Lung (tissue), 12 donors: ENCODE results near the gene AUTS2. TPM values are rescaled to one million over a fixed set of nuclear protein-coding genes. Genes with fewer than 3 reads are reported as not detected.

ENCODE experiments used
- ATAC-seq: fragments of 200-7000 bp; cut with Tn5 transposase; one replicate; pipeline ENCODE4 v1.9.1; 2020; ENCODE audit warnings: moderate number of reproducible peaks; ENCODE audit not compliant: insufficient read depth, low FRiP score
- DNase-seq, 3 donors: peaks; one replicate each; pipeline ENCODE4 v3.0.0-alpha.2; 2013 to 2017
- H3K27ac ChIP-seq, 2 donors: one replicate each; pipeline ENCODE4 v1.5.1; 2013; ENCODE audit warnings: mild to moderate bottlenecking in 2 of 2, moderate library complexity in 2 of 2, control low read depth in 1 of 2, inconsistent platforms in 1 of 2, low read depth in 1 of 2, low read length in 1 of 2
- H3K27me3 ChIP-seq, 3 donors: one replicate each; pipeline ENCODE4 v1.5.1; 2013; ENCODE audit warnings: low read length in 2 of 3; ENCODE audit not compliant: control insufficient read depth in 3 of 3, insufficient read depth in 3 of 3
- H3K36me3 ChIP-seq, 4 donors: one replicate each; pipeline ENCODE4 v1.5.1; 2013; ENCODE audit warnings: low read length in 4 of 4, mild to moderate bottlenecking in 1 of 4, moderate library complexity in 1 of 4; ENCODE audit not compliant: control insufficient read depth in 4 of 4, insufficient read depth in 4 of 4
- H3K4me1 ChIP-seq, 5 donors: one replicate each; pipeline ENCODE4 v1.5.1; 2013; ENCODE audit warnings: low read length in 5 of 5, mild to moderate bottlenecking in 2 of 5, moderate library complexity in 1 of 5; ENCODE audit not compliant: control insufficient read depth in 5 of 5, insufficient read depth in 5 of 5
- H3K4me3 ChIP-seq: one replicate; pipeline ENCODE4 v1.5.1; 2013; ENCODE audit warnings: mild to moderate bottlenecking, control low read depth, moderate library complexity
- H3K9ac ChIP-seq, 2 donors: one replicate each; pipeline ENCODE4 v1.5.1; 2013; ENCODE audit warnings: low read length in 2 of 2, control low read depth in 1 of 2; ENCODE audit not compliant: insufficient read depth in 1 of 2
- H3K9me3 ChIP-seq, 4 donors: one replicate each; pipeline ENCODE4 v1.5.1; 2013; ENCODE audit warnings: low read length in 3 of 4, mild to moderate bottlenecking in 1 of 4, moderate library complexity in 1 of 4; ENCODE audit not compliant: control insufficient read depth in 4 of 4, insufficient read depth in 3 of 4
- WGBS, 2 donors: extraction: QIAGEN DNeasy Blood & Tissue Kit; methylation state at CpG; one replicate each; pipeline ENCODE4 v1.1.7; 2013; 5-methylcytosine and 5-hydroxymethylcytosine counted together
- polyA plus RNA-seq, 2 donors: library from polyadenylated mRNA; stranded (reverse); fragments of 200-250 nt; gene quantifications; one replicate each; pipeline ENCODE4 v1.2.1, GENCODE V29; 2013
- total RNA-seq, 2 donors: library from RNA; depleted of rRNA in 1 of 2; stranded (reverse); fragments of >200 nt in 1 of 2; gene quantifications; one replicate each; pipeline ENCODE4 v1.2.1, GENCODE V29; 2014 to 2021
- TF ChIP-seq, protein P1 (sequence below): IDR thresholded peaks from 2 replicates; pipeline ENCODE4 v1.5.1; 2012; ENCODE audit warnings: mild to moderate bottlenecking; ENCODE audit errors: control extremely low read depth, extremely low read depth
- donor health status: control.
- donor health status: control.
- donor health status: Bipolar disorder and iron deficiency.
- donor health status: healthy.
- donor health status: DM: yes; HTN: yes; CAD: no.

Gene AUTS2
- total and polyA plus RNA-seq, 4 donors, result 11.8 to 115 (median 40.6) TPM

DNA sequence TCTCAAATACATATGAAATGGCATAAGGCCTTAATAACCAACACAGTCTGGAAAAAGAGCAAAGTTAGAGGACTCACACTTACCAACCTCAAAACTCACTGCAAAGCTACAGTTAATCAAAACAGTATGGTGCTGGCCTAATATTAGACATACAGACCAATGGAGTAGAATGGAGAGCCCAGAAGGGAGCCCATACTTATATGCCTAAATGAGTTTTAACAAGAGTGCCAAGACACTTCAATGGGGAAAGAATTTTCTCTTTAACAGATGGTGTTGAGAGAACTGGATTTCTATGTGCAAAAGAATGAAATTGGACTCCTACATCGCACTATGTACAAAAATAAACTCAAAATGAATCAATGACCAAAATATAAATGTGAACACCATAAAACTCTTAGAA, 522.6 kb downstream of the AUTS2 start:
- 98 to 100% methylated on average over 1 of the region's 1 CpG for WGBS, 2 donors
- H3K4me1 ChIP-seq, result no peaks in the 10 kb centered on the region
- no peak overlapping the region for H3K4me3 ChIP-seq
- no peaks in the 10 kb centered on the region for H3K27me3 ChIP-seq
- TF ChIP-seq, protein P1, sequence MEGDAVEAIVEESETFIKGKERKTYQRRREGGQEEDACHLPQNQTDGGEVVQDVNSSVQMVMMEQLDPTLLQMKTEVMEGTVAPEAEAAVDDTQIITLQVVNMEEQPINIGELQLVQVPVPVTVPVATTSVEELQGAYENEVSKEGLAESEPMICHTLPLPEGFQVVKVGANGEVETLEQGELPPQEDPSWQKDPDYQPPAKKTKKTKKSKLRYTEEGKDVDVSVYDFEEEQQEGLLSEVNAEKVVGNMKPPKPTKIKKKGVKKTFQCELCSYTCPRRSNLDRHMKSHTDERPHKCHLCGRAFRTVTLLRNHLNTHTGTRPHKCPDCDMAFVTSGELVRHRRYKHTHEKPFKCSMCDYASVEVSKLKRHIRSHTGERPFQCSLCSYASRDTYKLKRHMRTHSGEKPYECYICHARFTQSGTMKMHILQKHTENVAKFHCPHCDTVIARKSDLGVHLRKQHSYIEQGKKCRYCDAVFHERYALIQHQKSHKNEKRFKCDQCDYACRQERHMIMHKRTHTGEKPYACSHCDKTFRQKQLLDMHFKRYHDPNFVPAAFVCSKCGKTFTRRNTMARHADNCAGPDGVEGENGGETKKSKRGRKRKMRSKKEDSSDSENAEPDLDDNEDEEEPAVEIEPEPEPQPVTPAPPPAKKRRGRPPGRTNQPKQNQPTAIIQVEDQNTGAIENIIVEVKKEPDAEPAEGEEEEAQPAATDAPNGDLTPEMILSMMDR, result no peak
- DNase-seq (no peak), ATAC-seq (no peak)
- H3K9ac ChIP-seq, result no peak overlapping the region
- no peak overlapping the region for H3K27ac ChIP-seq
- H3K36me3 ChIP-seq, result peaks cover 0 to 5% (median 1%) of the 10 kb centered on the region in 4 donors
- H3K9me3 ChIP-seq, result peaks cover 0 to 6% (median 4%) of the 10 kb centered on the region in 4 donors

DNA sequence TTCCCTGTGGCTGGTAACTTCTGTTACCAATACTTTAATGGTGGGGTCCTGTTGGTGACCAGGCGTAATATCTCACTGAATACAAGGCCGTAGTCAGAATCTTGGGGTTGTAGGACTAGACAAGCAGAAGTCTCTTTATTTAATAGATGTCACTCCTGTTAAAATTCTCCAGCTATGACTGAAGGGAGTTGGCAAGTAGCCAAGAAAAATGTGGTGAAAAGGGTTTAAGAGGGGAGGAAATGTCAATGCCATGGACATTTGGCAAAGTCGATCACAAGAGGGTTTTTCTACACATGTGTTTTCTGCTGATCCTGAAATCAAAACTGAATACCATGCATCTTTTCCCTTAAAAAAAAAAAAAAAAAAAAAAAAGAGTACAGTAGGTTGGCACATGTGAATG, 533.5 kb downstream of the AUTS2 start:
- ATAC-seq (no peak), DNase-seq (no peak)
- Histone ChIP-seq H3K4me1 (peaks cover 0 to 20% (median 2%) of the 10 kb centered on the region in 5 donors), H3K36me3 (no peaks in the 10 kb centered on the region), H3K27ac (no peak overlapping the region), H3K9ac (no peak overlapping the region), H3K4me3 (no peak overlapping the region), H3K9me3 (no peaks in the 10 kb centered on the region), H3K27me3 (no peaks in the 10 kb centered on the region)
- 65 to 69% methylated on average over 3 of the region's 3 CpGs for WGBS, 2 donors
- TF ChIP-seq, protein P1, result no peak

- ATAC-seq, result no peak
- TF ChIP-seq, protein P1, result no peak
- no peak for DNase-seq
- no peak overlapping the region for H3K9ac ChIP-seq
- no peaks in the 10 kb centered on the region for H3K9me3 ChIP-seq
- WGBS, 2 donors, result 90 to 92% methylated on average over 11 of the region's 11 CpGs
- H3K4me3 ChIP-seq, result no peak overlapping the region
- H3K27ac ChIP-seq, result no peak overlapping the region
- H3K4me1 ChIP-seq, result peaks cover 0 to 25% (median 4%) of the 10 kb centered on the region in 5 donors
- H3K36me3 ChIP-seq, result no peaks in the 10 kb centered on the region
- H3K27me3 ChIP-seq, result no peaks in the 10 kb centered on the region
Measured at GRCh38 chr7:70132226-70132851, 534.1 kb downstream of the AUTS2 start.
